Measurements from ENCODE around the gene SNTA1. TPM values are rescaled to one million over a fixed set of nuclear protein-coding genes. Genes with fewer than 3 reads are reported as not detected.

SNTA1 gene
- total RNA-seq, 1 experiment from 2014 or later = 14.6 TPM

DNA sequence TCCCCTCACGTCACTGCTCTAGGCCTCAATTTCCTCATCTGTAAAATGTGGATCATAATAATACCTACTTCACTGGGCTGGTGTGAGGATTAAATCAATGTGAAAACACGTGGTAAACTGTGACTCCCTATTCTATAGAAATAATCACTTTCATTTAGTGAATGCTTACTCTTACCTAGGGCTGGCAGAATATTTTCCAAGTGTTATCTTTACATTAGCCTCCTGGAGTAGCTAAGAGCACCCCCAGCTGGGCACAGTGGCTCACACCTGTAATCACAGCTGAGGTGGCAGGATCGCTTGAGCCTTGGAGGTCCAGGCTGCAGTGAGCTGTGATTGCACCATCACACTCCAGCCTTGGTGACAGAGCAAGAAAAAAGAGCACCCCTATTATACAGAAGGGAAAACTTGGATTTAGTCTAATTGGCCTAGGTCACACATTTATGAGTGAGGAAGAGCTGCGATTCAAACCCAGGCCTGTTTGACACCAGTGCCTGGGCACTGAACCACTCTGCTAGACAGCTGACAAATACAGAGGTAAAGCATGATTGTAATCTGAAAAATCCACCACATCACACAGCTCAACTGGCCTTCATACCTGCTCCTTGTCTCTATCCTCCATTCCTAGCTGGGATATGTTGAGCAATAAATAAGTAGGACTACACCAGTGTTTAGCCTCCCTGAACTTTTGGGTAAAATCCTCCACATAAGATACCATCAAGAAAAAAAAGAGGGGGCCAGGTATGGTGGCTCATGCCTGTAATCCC, 1.4 kb upstream of the SNTA1 start:
- Histone ChIP-seq H3K27ac (ENCODE audit: low read depth, low read length) (no peak overlapping the region), H3K79me2 (ENCODE audit: insufficient read depth, low read length) (no peaks in the 10 kb centered on the region), H3K4me3 (replicated peaks in 1 of 2; ENCODE audit: low read depth in 1 of 2, low read length in 2 of 2) (peak overlapping the region; percentile 57 to 69; a peak in 3 of 4 replicates), H3K4me2 (ENCODE audit: low read length) (peak overlapping the region; percentile 85), H3K9me2 (ENCODE audit: insufficient read depth) (no peaks in the 10 kb centered on the region), H3K4me1 (ENCODE audit: control insufficient read depth in 1 of 2, insufficient read depth in 2 of 2, low read length in 2 of 2) (peaks cover 12 to 24% of the 10 kb centered on the region in 2 experiments), H3K9ac (ENCODE audit: low read length) (no peak overlapping the region), H2AFZ (ENCODE audit: low read depth, low read length, poor library complexity, severe bottlenecking) (peak overlapping the region; percentile 95), H3K9me3 (ENCODE audit: control insufficient read depth in 1 of 2, insufficient read depth in 1 of 2, low read depth in 1 of 2, low read length in 2 of 2) (no peaks in the 10 kb centered on the region), H3K27me3 (ENCODE audit: insufficient read depth, low read length) (no peaks in the 10 kb centered on the region), H4K20me1 (ENCODE audit: insufficient read depth) (no peaks in the 10 kb centered on the region), H3K36me3 (ENCODE audit: control insufficient read depth in 1 of 2, insufficient read depth in 2 of 2, low read length in 2 of 2) (no peaks in the 10 kb centered on the region)
- BruUV-seq (replicated peaks) = no TSS peak
- ChIA-PET CTCF (interaction anchor here (0.6 to 1.5 kb wide), 8 partner anchors 8 to 218 kb away, joined by 3 to 10 read pairs (median 4); partner anchors contain the start of gene CDK5RAP1), POLR2A (interaction anchor here (1.4 kb wide), 1 partner anchor 45 kb away, joined by 5 read pairs; the partner anchor contains the start of gene CBFA2T2), RAD21 (ENCODE audit: low non-redundant PET in 1 of 2, low total read pairs in 2 of 2, uncharacterized antibody in 2 of 2, unreplicated experiment in 2 of 2) (interaction anchor here (0.5 to 0.7 kb wide), 2 partner anchors 44 to 511 kb away, joined by 3 read pairs; partner anchors contain the start of gene CDK5RAP1 (in 1 of the 2))
- TF ChIP-seq TCF7L2 (IDR thresholded peaks at IDR 0.05; ENCODE audit: borderline replicate concordance, extremely low read depth, insufficient read depth, insufficient read length) = no peak
- TF ChIP-seq CBX3 (IDR thresholded peaks at IDR 0.05; ENCODE audit: low read depth) = no peak
- TF ChIP-seq SP1 (IDR thresholded peaks at IDR 0.05; ENCODE audit: low read depth) = no peak
- peak; percentile 72 for TF ChIP-seq RAD21 (IDR thresholded peaks at IDR 0.05; ENCODE audit: low read depth)
- TF ChIP-seq EZH2 (IDR thresholded peaks at IDR 0.05) = no peak
- TF ChIP-seq POLR2A (IDR thresholded peaks at IDR 0.05; ENCODE audit: borderline replicate concordance, extremely low read depth, insufficient read depth, insufficient read length) = no peak
- TF ChIP-seq, protein P1, sequence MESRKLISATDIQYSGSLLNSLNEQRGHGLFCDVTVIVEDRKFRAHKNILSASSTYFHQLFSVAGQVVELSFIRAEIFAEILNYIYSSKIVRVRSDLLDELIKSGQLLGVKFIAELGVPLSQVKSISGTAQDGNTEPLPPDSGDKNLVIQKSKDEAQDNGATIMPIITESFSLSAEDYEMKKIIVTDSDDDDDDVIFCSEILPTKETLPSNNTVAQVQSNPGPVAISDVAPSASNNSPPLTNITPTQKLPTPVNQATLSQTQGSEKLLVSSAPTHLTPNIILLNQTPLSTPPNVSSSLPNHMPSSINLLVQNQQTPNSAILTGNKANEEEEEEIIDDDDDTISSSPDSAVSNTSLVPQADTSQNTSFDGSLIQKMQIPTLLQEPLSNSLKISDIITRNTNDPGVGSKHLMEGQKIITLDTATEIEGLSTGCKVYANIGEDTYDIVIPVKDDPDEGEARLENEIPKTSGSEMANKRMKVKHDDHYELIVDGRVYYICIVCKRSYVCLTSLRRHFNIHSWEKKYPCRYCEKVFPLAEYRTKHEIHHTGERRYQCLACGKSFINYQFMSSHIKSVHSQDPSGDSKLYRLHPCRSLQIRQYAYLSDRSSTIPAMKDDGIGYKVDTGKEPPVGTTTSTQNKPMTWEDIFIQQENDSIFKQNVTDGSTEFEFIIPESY (IDR thresholded peaks at IDR 0.05; ENCODE audit: extremely low read depth, insufficient replicate concordance, low read length) = no peak
- TF ChIP-seq, protein P2, sequence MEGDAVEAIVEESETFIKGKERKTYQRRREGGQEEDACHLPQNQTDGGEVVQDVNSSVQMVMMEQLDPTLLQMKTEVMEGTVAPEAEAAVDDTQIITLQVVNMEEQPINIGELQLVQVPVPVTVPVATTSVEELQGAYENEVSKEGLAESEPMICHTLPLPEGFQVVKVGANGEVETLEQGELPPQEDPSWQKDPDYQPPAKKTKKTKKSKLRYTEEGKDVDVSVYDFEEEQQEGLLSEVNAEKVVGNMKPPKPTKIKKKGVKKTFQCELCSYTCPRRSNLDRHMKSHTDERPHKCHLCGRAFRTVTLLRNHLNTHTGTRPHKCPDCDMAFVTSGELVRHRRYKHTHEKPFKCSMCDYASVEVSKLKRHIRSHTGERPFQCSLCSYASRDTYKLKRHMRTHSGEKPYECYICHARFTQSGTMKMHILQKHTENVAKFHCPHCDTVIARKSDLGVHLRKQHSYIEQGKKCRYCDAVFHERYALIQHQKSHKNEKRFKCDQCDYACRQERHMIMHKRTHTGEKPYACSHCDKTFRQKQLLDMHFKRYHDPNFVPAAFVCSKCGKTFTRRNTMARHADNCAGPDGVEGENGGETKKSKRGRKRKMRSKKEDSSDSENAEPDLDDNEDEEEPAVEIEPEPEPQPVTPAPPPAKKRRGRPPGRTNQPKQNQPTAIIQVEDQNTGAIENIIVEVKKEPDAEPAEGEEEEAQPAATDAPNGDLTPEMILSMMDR (IDR thresholded peaks at IDR 0.05 in 2 of 3, conservative IDR thresholded peaks at IDR 0.05 in 1 of 3; ENCODE audit: borderline replicate concordance in 1 of 3, insufficient read depth in 1 of 3, low read depth in 2 of 3, low read length in 2 of 3) = peak; percentile 64 to 65 (median 65)
- no peak for DNase-seq (ENCODE audit: low read depth, low spot score)
- peak; percentile 52 for ATAC-seq
- intact Hi-C loops (cut with micrococcal nuclease) = loop anchor here (2.0 to 5.0 kb wide), 2 partner anchors 44 to 622 kb away; partner anchors contain the start of gene CDK5RAP1

All from HCT116 (cell line).